ENCODE measurements around the gene FTSJ3. TPM values are rescaled to one million over a fixed set of nuclear protein-coding genes. Genes with fewer than 3 reads are reported as not detected.

FTSJ3 gene
- total and polyA plus RNA-seq, 2 experiments from 2014 or later: 29.2 to 61.5 TPM

DNA sequence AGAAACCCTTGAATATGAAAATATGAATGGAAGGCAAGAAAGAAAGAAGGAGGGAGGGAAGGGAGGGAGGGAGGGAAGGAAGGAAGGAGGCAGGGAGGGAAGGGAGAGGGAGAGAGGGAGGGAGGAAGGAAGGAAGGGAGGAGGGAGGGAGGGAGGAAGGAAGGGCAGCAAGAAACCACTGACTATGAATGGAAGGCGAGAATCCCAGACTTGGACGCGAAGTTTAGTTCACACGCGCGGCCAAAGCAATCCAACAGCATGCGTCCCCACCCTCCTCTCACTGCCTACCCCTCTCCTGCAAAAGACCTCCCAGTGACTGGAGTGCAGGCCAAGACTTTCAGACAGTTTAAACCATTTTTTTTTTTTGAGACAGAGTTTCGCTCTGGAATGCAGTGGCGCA is 22.9 kb upstream of the FTSJ3 start:
- no peak for TF ChIP-seq CREB1 (CRISPR knock-in tag; IDR thresholded peaks at IDR 0.05; ENCODE audit: low read depth)
- no peak for TF ChIP-seq ZNF331 (CRISPR knock-in tag; IDR thresholded peaks at IDR 0.05; ENCODE audit: low read depth)
- no peak for TF ChIP-seq EZH2 (IDR thresholded peaks at IDR 0.05; ENCODE audit: low read depth, unreplicated experiment)
- TF ChIP-seq, protein P1, sequence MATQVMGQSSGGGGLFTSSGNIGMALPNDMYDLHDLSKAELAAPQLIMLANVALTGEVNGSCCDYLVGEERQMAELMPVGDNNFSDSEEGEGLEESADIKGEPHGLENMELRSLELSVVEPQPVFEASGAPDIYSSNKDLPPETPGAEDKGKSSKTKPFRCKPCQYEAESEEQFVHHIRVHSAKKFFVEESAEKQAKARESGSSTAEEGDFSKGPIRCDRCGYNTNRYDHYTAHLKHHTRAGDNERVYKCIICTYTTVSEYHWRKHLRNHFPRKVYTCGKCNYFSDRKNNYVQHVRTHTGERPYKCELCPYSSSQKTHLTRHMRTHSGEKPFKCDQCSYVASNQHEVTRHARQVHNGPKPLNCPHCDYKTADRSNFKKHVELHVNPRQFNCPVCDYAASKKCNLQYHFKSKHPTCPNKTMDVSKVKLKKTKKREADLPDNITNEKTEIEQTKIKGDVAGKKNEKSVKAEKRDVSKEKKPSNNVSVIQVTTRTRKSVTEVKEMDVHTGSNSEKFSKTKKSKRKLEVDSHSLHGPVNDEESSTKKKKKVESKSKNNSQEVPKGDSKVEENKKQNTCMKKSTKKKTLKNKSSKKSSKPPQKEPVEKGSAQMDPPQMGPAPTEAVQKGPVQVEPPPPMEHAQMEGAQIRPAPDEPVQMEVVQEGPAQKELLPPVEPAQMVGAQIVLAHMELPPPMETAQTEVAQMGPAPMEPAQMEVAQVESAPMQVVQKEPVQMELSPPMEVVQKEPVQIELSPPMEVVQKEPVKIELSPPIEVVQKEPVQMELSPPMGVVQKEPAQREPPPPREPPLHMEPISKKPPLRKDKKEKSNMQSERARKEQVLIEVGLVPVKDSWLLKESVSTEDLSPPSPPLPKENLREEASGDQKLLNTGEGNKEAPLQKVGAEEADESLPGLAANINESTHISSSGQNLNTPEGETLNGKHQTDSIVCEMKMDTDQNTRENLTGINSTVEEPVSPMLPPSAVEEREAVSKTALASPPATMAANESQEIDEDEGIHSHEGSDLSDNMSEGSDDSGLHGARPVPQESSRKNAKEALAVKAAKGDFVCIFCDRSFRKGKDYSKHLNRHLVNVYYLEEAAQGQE (IDR thresholded peaks at IDR 0.05; ENCODE audit: unreplicated experiment): no peak
- TF ChIP-seq, protein P2, sequence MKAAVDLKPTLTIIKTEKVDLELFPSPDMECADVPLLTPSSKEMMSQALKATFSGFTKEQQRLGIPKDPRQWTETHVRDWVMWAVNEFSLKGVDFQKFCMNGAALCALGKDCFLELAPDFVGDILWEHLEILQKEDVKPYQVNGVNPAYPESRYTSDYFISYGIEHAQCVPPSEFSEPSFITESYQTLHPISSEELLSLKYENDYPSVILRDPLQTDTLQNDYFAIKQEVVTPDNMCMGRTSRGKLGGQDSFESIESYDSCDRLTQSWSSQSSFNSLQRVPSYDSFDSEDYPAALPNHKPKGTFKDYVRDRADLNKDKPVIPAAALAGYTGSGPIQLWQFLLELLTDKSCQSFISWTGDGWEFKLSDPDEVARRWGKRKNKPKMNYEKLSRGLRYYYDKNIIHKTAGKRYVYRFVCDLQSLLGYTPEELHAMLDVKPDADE (IDR thresholded peaks at IDR 0.05): no peak
- peaks cover 30% of the 10 kb centered on the region for H3K27me3 Mint-ChIP-seq (ENCODE audit: insufficient read depth, low read depth, poor library complexity)
- Histone ChIP-seq H3F3A (replicated peaks; ENCODE audit: low read depth) (peaks cover 6% of the 10 kb centered on the region; the same call in 1 of the 2 replicates), H3K27me3 (ENCODE audit: insufficient read depth) (peaks cover 38% of the 10 kb centered on the region), H3K36me3 (ENCODE audit: insufficient read depth) (no peaks in the 10 kb centered on the region), H3K4me1 (ENCODE audit: insufficient read depth) (no peaks in the 10 kb centered on the region), H3K27ac (ENCODE audit: low read depth) (no peak overlapping the region), H3K9me2 (ENCODE audit: insufficient read depth) (peaks cover 11% of the 10 kb centered on the region), H4K20me1 (replicated peaks; ENCODE audit: insufficient read depth) (no peaks in the 10 kb centered on the region), H2AFZ (no peak overlapping the region), H3K4me3 (no peak overlapping the region), H3K79me2 (replicated peaks; ENCODE audit: insufficient read depth) (no peaks in the 10 kb centered on the region), H3K4me2 (no peak overlapping the region)
- no peak overlapping the region for H3K4me3 Mint-ChIP-seq
- H3K4me1 Mint-ChIP-seq: no peaks in the 10 kb centered on the region; the same call in 2 of the 3 replicates
- peaks cover 19% of the 10 kb centered on the region for H3K9me3 Mint-ChIP-seq
- ATAC-seq: no peak
- H3K36me3 Mint-ChIP-seq (ENCODE audit: low read depth): peaks cover 5% of the 10 kb centered on the region; the same call in 1 of the 3 replicates
- no peak for DNase-seq (ENCODE audit: low spot score)
- no peak overlapping the region for H3K27ac Mint-ChIP-seq

DNA sequence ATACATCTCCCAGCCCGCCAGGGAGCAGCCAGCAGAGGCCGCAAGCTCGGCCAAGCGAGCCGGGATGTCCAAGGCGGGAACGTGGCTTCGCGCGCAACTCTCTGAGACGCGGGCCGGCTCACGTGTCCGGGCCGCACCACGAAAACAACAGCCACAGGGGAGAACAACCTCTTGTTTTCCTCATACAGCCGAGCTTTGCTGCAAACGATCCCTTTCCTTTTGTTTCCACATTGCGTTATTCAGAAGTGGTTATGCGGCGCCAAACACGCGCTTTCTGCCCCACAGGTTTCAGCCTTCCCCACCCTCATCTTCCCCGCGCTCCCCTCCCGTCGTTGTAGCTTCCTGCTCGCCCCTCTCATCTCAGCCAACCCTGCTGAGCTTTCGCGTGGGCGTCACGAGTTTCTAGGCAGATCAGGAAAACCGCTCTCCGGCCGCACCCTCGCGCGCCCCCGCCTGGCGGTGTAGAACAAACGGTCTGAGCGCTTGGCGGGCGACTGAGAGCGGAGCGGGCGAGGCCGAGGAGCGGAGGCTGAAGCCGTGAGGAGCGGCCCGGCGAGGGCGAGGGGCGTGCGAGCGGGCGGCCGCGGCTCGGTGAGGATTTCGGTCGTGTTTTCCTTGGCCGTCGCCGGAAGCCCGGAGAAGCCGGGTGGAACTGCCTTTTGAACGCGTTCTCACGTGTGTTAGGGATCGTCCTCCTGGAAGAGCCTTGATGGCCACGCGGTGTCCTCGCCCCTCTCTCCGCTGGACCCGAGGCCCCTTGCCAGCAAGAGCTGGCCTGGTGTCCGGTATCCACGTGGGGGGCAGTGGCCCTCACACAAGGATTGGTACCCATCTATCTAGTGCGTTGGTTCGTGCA is 21.6 kb upstream of the FTSJ3 start:
- Histone ChIP-seq H2AFZ (peak overlapping the region; percentile 91), H4K20me1 (replicated peaks; ENCODE audit: insufficient read depth) (no peaks in the 10 kb centered on the region), H3K27me3 (ENCODE audit: insufficient read depth) (peaks cover 47% of the 10 kb centered on the region), H3K27ac (ENCODE audit: low read depth) (no peak overlapping the region), H3K4me3 (peak overlapping the region; percentile 47), H3K79me2 (replicated peaks; ENCODE audit: insufficient read depth) (no peaks in the 10 kb centered on the region), H3K9me2 (ENCODE audit: insufficient read depth) (peaks cover 11% of the 10 kb centered on the region), H3F3A (replicated peaks; ENCODE audit: low read depth) (peaks cover 6% of the 10 kb centered on the region; the same call in 1 of the 2 replicates), H3K36me3 (ENCODE audit: insufficient read depth) (no peaks in the 10 kb centered on the region), H3K4me2 (peak overlapping the region; percentile 67), H3K4me1 (ENCODE audit: insufficient read depth) (no peaks in the 10 kb centered on the region)
- H3K27ac Mint-ChIP-seq: peak overlapping the region; percentile 99
- DNase-seq (ENCODE audit: low spot score) (peak; percentile 96), ATAC-seq (peak; percentile 92)
- peaks cover 3% of the 10 kb centered on the region for H3K4me1 Mint-ChIP-seq
- peaks cover 30% of the 10 kb centered on the region for H3K27me3 Mint-ChIP-seq (ENCODE audit: insufficient read depth, low read depth, poor library complexity)
- peak overlapping the region; percentile 49 for H3K4me3 Mint-ChIP-seq
- H3K36me3 Mint-ChIP-seq (ENCODE audit: low read depth): peaks cover 5% of the 10 kb centered on the region; the same call in 1 of the 3 replicates
- peaks cover 19% of the 10 kb centered on the region for H3K9me3 Mint-ChIP-seq
- TF ChIP-seq POLR2AphosphoS5 (IDR thresholded peaks at IDR 0.05; ENCODE audit: low read depth) (peak; percentile 39; the same call in 1 of the 2 replicates), EZH2 (IDR thresholded peaks at IDR 0.05; ENCODE audit: low read depth, unreplicated experiment) (no peak), CREB1 (CRISPR knock-in tag; IDR thresholded peaks at IDR 0.05; ENCODE audit: low read depth) (peak; percentile 94)
- TF ChIP-seq, protein P3, sequence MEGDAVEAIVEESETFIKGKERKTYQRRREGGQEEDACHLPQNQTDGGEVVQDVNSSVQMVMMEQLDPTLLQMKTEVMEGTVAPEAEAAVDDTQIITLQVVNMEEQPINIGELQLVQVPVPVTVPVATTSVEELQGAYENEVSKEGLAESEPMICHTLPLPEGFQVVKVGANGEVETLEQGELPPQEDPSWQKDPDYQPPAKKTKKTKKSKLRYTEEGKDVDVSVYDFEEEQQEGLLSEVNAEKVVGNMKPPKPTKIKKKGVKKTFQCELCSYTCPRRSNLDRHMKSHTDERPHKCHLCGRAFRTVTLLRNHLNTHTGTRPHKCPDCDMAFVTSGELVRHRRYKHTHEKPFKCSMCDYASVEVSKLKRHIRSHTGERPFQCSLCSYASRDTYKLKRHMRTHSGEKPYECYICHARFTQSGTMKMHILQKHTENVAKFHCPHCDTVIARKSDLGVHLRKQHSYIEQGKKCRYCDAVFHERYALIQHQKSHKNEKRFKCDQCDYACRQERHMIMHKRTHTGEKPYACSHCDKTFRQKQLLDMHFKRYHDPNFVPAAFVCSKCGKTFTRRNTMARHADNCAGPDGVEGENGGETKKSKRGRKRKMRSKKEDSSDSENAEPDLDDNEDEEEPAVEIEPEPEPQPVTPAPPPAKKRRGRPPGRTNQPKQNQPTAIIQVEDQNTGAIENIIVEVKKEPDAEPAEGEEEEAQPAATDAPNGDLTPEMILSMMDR (conservative IDR thresholded peaks at IDR 0.05; ENCODE audit: low read depth in 2 of 2): peak; percentile 56 to 84
